NCI-H524 treated with DMSO at 0.1 percent for 48 hours (cell line): ENCODE data around the gene CCL20.
"Not testable (repeated sequence)": the region's sequence is repeated elsewhere in the genome, so short reads cannot be mapped to it uniquely, and the experiment has no call there.

Experiments used
- DNase-seq: peaks from one replicate; lab custom pipeline; 2025; lab: John Stamatoyannopoulos, UW

CCL20 gene, protein sequence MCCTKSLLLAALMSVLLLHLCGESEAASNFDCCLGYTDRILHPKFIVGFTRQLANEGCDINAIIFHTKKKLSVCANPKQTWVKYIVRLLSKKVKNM

DNA sequence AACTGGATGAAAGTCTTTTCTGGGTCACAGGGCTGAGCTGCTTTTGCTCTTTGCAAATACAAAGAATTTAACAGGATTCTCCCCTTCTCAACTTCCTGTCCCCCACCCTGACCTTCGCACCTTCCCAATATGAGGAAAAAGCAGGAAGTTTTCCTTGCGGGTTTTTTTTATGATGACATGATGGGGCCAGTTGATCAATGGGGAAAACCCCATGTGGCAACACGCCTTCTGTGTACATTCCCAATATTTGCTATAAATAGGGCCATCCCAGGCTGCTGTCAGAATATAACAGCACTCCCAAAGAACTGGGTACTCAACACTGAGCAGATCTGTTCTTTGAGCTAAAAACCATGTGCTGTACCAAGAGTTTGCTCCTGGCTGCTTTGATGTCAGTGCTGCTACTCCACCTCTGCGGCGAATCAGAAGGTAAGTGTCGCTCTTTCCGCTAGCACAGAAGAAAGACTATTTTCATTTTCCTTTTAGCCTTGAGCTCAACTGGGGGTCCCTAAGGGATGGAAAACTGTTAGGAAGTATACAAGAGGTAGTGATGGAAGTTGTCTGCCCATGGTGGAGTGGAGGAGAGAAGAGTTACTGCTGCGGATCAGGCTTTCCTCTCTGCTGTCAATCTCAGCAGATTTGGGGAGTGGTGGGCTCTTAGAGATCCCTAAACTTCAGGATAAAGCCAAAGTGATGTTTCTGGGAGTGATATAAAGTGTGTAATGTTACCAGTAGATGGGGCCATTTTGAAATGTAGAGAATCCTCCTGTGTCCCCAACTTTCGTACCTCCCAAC lies at the start of gene CCL20:
CCL20 (plus strand) TSS at position 281 of the 792 bp plus-strand sequence; CDS start at position 351, 70 bp downstream.
- no peak for DNase-seq

GRCh38 chr2:227765788-227766372 lies 47.8 kb upstream of the CCL20 start:
- DNase-seq = no peak

- DNase-seq = no peak
Observed at GRCh38 chr2:227766373-227766883, 47.2 kb upstream of the CCL20 start.

DNA sequence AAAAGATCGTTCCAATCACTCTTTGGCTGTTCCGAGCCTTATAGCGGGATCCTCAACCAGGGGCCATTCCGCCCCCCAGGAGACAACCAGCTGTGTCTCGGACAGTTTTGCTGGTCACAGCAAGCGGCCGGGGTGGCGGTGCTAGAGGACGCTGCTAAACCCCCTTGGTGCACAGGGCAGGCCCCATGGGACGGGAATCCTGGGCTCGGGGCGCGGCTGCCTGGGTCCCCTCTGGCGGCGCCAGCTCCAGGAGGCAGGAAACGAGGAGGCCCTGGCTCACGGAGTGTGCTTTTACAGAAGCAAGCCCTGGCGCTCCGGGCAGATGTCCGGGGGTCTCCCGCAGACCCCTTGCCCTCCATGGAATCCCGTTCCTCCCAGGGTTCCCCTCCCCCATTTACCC lies 45.8 kb upstream of the CCL20 start:
- DNase-seq = no peak

GRCh38 chr2:227772197-227772661 lies 41.4 kb upstream of the CCL20 start:
- no peak for DNase-seq

DNA sequence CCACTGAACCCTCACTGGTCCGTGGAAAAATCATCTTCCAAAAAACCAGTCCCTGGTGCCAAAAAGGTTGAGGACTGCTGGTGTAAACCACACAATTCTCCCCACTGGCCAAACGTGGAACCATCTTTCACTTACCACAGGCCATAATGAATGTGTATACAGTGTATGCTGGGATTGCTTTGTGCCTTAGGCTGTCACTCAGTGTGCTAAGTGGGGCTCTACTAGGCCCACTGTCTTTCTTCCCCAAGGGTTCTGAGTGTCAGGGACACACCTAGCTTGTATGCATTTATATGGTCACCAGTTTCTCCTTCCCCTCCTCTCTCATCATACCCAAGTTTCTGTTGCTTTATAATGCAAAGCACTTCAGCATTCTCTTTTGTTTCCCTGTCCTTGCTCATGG lies 40.7 kb upstream of the CCL20 start:
- DNase-seq = no peak

- DNase-seq = no peak
Observed at GRCh38 chr2:227774011-227774624, 39.5 kb upstream of the CCL20 start.

DNA sequence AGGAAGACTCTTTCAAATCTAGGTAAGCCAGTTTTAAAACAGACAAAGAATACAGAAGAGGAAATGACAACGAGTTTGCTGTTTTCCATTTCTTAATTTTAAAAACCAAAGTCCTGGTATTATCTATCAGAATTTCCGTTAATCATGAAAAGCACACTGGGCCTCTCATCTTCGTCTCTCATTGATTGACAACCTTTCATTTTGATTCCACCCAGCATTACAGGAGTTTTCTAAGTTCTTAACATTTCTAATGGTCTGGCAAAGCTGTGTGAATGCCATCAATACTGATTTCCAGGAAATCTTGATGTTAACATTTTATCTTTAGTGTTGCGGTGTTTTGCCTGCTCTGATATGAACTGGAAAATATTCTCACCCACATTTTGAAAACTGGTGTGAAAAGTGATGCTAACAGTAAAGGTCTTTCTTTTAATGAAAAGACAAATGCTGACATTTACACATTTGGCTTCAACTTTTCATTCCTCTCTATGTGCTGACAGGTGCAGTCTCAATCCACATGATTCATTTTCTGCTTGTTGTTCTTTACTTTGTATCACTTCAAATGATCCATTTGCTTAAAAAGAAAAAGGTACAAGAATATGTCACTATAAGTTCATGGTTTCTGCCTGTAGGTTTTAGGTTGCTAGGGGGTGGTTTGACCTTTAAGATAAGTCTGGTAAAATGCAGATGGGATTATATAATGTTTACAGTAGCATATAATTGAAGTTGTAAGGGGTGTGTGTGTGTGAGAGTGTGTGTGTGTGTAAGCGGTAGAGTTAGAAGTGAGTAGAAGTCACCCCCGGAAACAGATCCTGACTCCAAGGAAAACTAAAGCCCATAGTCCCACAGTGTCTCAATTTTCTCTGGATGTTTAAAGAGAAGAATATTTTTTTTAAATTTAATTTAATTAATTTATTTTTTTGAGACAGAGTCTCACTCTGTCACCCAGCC lies 38.5 kb upstream of the CCL20 start:
- DNase-seq = no peak

DNA sequence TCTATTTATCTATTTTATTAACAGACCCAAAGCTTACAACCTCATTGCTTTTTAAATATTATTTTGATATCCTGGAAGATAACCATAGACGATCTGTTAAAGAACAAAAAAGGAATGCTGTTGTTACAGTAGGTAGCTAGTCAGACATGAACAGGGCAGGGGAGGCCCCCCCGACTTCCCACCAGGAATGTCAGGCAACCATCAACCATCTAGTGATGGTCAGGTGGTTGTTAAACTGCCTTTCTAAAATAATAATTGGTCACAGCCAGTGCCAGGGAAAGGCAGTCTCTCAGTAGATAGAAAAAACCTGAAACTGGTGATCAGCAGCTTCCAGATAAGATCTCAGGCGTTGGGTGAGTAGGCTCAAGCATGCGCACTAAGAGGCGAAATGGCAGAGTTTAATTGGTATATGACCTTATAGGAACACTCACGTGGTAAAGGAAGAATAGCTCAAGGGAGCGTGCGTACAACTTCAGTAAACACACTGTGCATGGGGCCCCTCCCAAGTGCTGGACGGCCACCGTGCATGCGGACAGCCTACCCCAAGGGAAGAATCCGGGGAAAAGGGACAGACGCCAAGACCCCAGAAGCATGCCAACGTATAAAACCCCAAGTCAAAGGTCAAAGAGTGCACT lies 32.5 kb upstream of the CCL20 start:
- DNase-seq = no peak

DNA sequence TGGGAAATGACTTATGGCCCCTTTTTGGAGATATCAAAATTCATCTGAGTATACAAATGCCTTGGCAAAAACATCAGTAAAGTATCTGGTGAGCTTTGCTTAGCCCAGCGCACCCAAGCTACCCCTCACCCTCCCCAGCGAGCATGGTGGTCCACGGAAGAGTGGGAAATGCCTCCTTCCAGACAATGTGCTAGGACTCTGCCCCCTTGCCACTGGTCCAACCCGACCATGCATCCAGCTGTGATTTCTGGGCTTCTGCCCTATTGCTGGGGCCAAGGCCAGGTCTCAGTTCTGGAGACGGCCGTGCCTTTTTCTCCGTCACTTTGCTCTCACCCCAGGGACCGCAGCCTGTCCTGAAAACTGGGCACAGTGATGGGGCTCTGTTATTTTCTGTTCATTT lies 31.8 kb upstream of the CCL20 start:
- DNase-seq = no peak

DNA sequence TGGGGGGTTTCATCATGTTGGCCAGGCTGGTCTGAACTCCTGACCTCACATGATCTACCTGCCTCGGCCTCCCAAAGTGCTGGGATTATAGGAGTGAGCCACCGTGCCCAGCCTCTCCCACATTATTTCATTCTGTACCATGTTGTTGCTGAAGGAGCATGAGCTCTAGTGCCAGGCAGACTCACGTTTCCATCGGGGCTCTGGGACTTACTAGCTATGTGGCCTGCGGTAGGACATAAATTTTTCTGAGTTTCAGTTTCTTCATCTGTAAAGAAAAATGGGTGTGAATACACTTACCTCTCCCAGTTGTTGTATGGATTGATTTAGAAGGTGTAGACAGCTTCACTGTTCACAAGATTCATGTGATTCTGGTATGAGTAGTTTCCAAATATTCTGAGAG lies 30.8 kb upstream of the CCL20 start:
- no peak for DNase-seq

DNA sequence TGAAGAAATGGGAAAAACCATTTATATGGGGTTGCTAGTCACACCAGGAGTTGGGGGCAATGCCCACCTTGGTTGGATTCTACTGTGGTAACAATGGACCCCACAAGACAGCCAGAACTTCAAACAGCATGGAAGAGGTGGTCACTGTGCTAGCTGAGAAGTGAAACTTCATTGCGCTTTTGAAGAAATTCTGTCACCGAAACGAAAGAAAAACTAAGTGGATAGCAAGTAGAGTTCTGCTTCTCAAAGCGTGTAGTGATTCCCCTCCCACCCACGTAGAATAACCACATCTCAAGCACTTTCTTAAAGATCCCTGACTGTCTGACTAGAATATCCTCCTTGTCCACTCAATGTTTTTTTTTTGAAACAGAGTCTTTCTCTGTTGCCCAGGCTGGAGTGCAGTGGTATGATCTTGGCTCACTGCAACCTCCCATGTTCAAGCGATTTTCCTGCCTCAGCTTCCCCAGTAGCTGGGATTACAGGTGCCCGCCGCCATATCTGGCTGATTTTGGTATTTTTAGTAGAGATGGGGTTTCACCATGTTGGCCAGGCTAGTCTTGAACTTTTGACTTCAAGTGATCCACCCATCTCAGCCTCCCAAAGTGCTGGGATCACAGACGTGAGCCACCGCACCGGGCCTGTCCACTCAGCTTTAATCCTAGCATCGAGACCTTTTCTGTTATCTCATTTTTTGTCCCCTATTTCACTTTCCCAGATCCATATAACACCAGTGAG lies 30.1 kb upstream of the CCL20 start:
- no peak for DNase-seq

GRCh38 chr2:227785293-227785692 lies 28.3 kb upstream of the CCL20 start:
- no peak for DNase-seq

DNA sequence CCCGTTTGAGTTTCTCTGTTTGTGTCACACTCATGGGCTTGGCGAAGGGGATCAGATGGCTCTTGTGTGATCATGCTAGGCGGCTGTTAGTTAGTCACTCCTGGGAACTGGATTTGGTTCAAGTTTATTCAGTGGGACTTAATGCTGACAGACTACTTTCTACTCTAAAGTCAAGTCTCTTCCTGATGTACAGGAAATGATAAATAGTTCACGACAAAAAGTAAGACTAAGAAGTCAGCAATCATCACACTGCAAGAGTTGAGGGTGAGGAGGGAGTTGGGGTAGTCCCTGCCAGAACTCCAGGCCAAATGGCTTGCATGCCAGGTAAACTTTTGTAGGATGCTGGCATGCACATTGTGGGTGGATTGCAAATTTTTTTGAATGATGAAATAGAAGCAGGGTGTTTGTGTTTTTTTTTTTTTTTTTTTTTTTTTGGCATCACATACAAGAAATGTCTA lies 25.1 kb upstream of the CCL20 start:
- DNase-seq = no peak

DNA sequence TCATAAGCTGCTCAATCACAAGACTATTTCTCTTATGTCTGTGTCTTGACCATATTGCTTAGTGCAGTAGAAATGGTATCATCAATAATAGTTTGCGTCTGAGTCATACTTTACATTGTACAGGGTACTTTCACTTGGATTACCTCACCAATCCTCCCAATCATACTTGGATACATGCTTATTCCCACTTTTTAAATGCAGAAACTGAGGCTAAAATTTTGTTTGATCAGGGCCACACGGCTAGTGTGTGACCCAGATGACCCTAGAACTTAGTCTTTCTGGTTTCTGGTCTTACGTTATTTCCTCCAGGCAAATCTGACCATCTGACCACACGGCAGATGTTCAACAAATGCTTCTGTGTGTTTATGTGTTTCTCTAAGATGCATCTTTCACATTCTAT lies 23.8 kb upstream of the CCL20 start:
- no peak for DNase-seq

DNA sequence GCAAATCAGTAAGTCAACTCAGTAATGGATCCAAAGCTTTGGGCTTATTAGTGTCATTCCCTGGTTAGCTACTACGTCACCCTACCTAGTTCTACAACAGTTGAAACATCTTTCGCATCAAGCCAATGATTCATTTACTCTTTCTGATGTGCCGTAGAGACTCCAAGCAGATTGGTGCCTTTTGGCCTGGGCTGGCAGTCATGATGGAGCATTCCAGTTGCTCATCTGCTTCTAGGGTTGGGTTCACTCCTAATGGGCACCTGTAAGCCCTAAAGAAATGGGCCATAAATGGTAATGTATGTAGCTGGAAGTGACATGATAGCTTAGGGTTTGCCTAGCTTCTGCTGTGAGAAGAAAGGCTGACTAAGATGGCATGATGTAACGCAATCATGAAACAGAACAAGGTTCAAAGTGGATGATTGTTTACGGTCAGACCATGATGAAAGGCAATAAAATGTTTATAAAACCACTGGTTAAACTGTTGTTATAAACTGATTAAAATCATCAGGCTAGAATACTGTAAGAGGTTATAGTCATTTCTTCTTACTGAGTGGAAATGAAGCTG lies 20.4 kb upstream of the CCL20 start:
- no peak for DNase-seq

- DNase-seq = no peak
Observed at GRCh38 chr2:227796045-227796711, 17.5 kb upstream of the CCL20 start.

DNA sequence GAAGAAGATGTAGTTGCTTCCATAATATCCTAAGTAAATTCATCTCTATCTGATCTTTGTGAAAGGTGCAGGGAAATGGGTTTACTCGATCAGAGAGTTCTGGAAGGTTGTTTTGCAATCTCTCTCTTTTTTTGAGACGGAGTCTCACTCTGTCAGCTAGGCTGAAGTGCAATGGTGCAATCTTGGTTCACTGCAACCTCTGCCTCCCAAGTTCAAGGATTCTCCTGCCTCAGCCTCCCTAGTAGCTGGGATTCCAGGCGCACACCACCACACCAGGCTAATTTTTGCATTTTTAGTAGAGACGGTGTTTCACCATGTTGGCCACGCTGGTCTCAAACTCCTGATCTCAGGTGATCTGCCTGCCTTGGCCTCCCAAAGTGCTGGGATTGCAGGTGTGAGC lies 16.9 kb upstream of the CCL20 start:
- DNase-seq = not testable (repeated sequence)

GRCh38 chr2:227799202-227799601 lies 14.4 kb upstream of the CCL20 start:
- no peak for DNase-seq
